Astrocyte of the cerebellum (primary cell): Measurements from ENCODE around the gene TRPV5.
"Not testable (repeated sequence)": the region's sequence is repeated elsewhere in the genome, so short reads cannot be mapped to it uniquely, and the experiment has no call there.

Experiments used
- DNase-seq: peaks from one replicate; pipeline ENCODE4 v3.0.0-alpha.2; 2011; ENCODE audit warnings: low read depth
- H3K4me3 ChIP-seq: 2 replicates; pipeline ENCODE4 v1.5.1; 2011; ENCODE audit warnings: mild to moderate bottlenecking, low read depth, low read length, moderate library complexity
- in situ Hi-C: cut with HindIII; loops from 2 replicates; pipeline ENCODE4 v1.10.0; 2017; ENCODE audit warnings: low sequenced_read_pairs
- TF ChIP-seq, protein P1 (sequence below): IDR thresholded peaks from 2 replicates; pipeline ENCODE4 v1.5.1; 2012; ENCODE audit warnings: low read length, low read depth, moderate library complexity, mild to moderate bottlenecking; ENCODE audit errors: missing control alignments

Gene TRPV5

DNA sequence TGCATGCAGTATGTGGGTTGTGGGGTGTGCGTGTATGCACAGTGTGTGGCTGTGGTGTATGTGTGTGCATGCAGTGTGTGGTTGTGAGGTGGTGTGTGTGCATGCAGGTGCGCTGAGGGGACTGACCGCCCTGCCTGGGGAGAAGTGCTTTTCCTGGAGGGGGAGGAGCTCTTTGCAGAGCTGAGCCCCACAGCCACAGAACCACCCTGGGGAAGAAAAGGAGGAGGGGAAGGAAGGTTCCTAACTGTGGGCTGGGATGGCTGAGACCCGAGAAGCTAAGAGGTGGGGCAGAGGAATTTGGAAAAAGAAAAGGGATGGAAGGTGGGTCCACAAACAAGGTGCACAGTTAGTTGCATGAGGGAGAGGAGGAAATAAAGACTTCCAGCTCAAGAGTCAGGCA lies at the start of gene TRPV5:
TRPV5 (minus strand) TSS at position 123 of the 400 bp plus-strand sequence. CDS start 287 bp downstream, outside the sequence.
- in situ Hi-C loops = no loop called here
- DNase-seq = no peak
- no peak within 1 kb of the TSS for H3K4me3 ChIP-seq
- TF ChIP-seq, protein P1, sequence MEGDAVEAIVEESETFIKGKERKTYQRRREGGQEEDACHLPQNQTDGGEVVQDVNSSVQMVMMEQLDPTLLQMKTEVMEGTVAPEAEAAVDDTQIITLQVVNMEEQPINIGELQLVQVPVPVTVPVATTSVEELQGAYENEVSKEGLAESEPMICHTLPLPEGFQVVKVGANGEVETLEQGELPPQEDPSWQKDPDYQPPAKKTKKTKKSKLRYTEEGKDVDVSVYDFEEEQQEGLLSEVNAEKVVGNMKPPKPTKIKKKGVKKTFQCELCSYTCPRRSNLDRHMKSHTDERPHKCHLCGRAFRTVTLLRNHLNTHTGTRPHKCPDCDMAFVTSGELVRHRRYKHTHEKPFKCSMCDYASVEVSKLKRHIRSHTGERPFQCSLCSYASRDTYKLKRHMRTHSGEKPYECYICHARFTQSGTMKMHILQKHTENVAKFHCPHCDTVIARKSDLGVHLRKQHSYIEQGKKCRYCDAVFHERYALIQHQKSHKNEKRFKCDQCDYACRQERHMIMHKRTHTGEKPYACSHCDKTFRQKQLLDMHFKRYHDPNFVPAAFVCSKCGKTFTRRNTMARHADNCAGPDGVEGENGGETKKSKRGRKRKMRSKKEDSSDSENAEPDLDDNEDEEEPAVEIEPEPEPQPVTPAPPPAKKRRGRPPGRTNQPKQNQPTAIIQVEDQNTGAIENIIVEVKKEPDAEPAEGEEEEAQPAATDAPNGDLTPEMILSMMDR = no peak

GRCh38 chr7:142978402-142978801 lies 44.9 kb upstream of the TRPV5 start:
- H3K4me3 ChIP-seq, in situ Hi-C loops, DNase-seq: not testable (repeated sequence)

DNA sequence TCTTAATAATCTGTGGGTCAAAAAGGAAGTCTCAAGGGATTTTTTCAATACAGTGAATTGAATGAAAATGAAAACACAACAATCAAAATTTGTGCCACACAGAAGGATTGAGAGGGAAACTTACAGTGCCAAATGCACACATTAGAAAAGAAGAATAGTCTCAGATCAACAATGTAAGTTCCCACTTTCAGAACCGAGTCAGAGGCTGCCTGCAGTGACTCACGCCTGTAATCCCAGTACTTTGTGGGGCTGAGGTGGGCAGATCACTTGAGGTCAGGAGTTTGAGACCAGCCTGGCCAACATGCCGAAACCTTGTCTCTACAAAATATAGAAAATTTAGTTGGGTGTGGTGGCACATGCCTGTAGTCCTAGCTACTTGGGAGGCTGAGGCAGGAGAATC lies 41.1 kb upstream of the TRPV5 start:
- no peak overlapping the region for H3K4me3 ChIP-seq
- TF ChIP-seq, protein P1 = no peak
- in situ Hi-C loops = no loop called here

DNA sequence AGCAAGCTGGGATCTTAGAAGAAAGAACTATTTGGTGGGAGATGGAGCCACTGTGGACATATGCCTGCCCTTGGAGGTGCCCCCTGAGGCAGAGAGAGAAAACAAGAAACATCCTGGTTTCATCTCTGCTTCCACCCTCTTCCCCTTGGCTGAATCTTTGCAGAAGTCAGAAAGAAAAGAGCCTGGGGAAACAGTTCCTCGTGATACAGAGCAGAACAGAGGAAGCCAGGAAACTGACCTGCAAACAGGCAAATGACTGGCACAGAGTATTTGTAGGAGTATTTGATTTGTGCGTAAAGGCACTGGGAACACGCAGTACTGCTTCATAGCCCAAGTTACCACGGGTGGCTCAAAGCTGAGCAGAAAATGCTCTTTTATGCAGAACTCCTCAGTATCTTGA lies 35.6 kb upstream of the TRPV5 start:
- no peak overlapping the region for H3K4me3 ChIP-seq
- TF ChIP-seq, protein P1 = no peak
- DNase-seq = no peak
- in situ Hi-C loops = no loop called here

More for the DNA sequence above, 41.1 kb upstream of the TRPV5 start:
- no peak for DNase-seq

GRCh38 chr7:142968229-142968628 lies 34.7 kb upstream of the TRPV5 start:
- DNase-seq = no peak
- in situ Hi-C loops = no loop called here
- TF ChIP-seq, protein P1 = no peak
- no peak overlapping the region for H3K4me3 ChIP-seq

GRCh38 chr7:142964502-142965246 lies 31.1 kb upstream of the TRPV5 start:
- DNase-seq = no peak
- in situ Hi-C loops = no loop called here
- TF ChIP-seq, protein P1 = no peak
- H3K4me3 ChIP-seq = no peak overlapping the region

DNA sequence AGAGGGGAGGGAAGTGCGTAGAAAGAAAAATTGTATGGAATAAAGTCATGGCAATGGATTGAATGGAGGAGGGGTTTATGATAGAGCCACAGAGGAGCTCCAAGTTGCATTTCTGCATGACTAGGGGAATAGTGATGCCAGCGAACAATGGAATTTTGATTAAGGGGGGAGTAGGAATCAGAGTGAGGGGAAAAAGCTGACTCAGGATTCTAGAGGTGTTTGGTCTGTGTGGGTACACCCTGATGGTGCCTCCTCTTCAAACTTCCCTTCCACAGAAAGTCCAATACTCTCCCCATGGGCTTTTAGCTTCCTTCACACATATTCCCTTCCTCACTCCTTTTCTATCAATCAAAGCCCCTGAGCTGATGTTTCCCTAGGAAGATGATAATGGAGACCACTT lies 30.4 kb upstream of the TRPV5 start:
- DNase-seq = no peak
- in situ Hi-C loops = no loop called here
- TF ChIP-seq, protein P1 = no peak
- no peak overlapping the region for H3K4me3 ChIP-seq
